ENCODE data around the gene ALKBH3.

ALKBH3 gene

DNA sequence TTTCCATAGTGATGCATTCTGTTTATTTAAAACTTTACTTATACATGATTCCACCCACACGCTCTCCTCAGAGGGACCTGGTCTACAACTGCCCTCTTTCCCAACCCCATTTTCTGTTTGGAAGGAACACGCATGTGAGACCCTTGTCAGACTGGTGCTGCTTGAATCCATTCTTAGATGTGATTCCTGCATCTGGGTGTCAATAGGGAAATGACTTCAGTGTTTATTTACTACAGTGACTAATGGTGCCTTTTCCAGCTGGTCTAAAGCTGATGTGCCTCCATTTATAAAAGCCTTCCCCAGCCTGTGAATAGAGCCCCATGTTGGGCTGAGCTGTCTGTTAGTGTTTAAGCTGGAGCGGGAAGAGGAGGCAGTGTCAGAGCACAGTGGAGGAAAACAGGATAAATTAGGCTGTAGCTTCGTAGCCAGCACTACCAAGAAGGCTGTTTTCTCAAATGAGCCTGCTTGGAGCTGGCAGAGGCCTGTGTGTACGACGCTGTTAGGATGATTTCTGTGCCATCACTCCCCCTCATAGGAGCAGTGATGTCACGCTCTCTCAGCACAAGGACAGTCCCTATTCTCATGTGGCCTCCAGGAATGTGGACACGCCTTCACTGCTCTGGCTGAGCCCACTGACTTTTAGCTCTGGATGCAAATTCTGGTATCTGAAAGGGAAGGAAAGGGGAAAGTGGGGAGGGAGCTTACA lies 42.9 kb downstream of the ALKBH3 start:
- no peak for DNase-seq

DNA sequence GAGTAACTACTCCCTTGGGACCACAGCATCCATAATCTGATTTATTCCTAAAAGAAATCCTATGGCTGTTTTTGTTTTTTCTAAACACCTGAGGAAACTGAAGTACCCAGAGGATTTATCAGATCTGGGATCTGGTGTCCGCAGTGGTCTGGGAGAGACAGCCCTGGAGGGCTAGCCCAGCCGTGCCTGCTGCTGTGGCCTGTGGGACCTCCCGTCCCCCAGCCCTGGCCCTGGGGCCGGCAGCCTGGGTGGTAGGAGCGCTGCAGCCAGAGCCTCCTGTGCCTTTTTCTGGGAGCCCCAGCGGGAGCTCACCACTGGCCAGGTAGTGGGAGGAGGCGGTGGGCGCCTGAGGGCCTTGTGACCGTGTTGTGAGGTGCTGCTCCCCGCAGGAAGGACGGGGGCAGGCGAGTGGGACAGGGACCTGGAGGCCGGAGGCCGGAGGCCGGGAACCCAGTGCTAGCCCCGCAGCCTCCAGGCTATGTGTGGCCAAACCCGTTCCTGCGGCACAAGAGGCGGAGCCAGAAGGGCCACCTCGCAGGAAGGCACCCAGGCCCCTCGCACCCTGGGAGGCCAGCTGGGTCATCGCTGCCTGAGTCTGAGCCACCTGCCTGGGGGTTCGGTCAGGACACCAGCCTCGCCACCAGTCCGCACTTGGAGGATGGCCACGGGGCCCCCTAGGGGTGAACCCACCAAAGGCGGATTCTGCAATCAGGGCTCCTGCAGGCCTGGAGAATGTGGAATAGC lies 43.7 kb downstream of the ALKBH3 start:
- DNase-seq = no peak

DNA sequence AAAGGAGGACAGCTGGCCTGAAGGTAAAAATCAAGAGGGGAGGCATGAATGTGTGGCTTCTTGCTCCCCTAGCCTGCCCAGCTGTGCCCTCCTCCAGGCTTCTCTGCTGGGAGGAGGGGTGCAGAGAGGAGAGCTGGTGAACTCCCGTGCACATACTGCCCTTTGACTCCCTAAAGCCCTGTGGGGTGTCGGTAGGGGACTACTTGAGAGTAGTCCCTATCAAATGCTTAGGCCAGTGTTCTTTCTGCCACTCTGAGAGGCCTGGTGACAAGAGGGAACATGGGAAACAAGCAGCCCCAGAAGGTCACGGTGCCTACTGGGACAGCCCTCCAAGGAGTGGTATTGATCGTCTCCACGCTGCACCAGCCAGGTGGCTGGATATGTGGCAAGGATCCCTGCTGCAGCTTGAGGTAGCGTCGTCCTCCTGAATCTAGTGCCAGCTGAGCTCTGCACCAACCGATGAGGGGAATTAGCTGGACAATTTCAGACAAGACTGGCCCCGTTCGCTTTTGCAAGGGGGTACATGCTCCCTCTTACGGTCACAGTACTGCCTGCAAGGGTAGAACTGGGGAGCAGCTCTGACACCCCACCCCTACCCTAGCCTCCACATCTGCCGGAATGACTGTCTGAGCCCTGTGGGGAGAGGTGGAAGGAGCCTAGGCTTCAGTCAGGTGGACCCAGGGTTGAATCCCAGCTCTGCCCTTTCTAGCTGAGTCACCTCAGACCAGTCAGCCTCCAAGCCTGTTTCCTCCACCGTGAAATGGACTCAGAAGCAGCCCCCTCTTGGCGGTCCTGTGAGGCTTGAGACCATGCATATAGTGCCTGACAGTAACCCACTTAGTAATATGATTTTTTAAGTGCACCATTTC lies 44.7 kb downstream of the ALKBH3 start:
- no peak for DNase-seq

DNA sequence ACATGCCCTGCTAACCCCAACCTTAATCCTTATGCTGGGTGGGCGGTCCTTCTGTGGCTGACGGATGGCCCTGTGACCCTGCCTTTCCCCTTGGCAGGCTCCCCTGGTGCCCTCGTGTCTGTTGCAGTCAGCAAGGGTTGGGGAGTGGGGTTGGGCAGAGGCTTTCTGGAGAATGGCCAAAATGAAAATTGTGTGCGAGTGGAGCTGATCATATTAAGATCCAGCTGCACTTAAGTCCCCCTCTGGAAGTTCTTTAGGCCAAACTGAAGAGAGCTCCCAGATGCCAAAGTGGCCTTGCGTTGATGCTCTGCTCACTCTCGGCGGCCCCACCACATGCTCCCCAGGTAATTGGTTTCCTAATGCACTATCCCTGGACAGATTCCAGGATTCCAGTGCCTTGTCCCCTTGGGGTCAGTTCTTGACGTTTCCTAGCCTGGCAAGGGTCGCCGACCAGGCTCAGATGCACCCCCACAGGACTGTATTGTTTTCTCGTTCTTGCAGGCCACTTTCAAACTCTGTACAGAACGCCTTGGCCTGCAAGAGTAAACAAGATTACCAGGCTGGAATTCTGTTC lies 45.4 kb downstream of the ALKBH3 start:
- DNase-seq = no peak

DNA sequence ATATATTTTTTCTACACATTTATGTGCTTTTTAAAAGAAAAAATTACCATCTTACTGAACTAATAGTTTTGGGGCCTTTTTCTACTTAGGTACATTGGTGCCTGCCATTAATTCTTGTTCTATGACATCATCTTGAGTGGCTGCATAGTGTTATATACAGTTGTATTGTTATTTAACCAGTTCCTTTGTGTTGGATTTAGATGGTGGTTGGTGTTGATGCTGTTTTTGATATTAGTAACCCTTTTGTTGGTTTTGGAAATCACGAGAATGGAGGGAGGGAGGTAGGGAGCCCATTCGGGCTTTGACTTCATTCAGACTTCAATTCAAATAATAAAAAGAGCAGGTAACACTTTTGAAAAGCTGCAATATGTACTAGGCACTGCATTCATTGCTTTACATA lies 46.4 kb downstream of the ALKBH3 start:
- DNase-seq = no peak

DNA sequence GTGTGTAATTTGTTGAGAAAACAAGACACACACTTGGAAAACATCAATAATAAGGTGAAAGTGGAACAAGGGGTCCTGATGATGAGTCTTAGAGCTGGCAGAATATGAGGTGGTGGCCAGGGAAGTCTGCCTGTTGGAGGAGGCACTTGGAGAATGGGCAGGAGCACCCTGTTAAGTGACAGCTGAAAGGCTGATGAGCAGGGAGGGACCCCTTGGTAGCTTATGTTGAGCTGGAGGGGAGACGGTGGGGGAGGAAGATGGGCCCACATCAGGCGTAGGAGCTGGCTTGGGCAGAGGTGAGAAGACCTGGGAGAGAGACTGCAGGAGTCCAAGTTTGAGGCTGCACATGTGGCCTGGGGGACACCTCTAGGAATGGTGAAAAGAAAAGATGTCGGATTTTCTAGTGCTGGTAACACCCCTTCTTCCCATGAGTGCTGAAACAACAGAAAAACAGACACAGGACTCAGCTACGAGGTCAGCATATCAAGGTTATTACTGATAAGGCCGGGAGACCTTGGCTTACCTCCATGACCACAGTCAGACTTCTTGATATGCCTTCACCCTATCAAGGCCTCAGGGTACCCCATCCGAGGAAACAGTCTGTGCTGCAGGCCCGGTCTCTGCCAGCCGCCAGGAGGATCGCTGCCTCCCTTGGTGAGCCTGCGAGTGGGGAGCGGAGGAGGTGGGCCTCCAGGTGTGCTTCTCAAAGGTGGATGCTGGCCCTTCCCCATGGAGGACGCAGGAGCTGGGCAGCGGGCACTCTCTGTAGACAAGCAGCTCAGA lies 47.5 kb downstream of the ALKBH3 start:
- peak; percentile 37 for DNase-seq

DNA sequence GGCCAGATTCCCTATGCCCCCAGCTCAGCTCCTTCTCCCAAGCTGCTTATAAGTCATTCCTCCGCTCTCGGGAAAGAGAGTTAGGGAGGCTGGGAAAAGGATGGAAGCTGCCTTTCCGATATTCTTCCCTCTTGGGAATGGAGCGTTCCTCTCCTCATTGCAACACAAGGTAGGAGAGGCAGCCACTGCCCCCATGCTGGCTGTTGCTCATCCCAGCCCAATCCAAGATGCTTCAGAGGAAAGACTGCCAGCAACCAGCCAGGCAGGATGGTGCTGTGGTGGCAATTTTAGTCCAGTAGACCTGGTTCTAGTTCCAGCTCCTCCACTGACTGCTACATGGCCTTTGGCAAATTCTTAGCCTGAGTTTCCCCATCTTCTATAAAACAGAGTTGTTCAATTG lies 48.1 kb downstream of the ALKBH3 start:
- no peak for DNase-seq

DNA sequence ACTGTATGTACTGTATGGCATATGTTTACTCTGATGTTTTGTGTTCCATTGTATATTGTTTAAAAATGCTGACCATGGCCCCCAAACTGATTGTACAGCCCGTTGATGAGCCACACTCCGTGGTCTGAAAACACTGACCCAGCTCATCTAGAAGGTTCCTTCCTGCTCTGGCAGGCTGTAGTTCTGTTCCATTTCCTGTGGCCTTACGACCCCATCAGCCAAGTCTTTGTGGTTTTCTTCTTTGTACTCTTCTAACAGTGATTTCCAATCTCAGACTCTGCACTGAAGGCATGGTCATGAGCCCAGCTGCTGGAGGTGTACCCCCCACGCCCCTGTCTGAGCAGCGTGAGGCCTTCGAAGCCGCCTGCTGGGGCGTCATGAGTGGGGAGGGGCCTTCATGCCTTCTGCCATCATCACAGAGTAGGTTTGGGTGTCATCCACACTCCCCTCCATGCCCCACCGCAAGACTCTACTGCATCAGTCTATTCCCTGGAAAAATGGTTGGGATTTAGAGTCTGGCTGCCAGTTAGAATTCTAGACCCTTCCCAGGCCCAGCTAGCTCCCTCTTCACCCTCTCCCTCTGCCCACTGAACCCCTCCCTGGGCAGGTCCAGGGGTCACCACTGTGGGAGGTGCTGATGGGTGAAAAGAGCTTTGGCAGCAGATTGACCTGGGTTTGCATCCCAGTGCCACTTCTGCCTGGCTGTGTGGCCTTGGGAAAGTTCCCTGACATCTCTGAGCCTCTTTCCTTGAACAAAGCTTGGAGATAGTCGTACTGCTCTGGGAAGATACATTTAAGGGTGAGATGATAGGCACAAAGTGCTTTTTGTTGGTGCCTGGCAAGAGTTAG lies 50.5 kb downstream of the ALKBH3 start:
- no peak for DNase-seq

DNA sequence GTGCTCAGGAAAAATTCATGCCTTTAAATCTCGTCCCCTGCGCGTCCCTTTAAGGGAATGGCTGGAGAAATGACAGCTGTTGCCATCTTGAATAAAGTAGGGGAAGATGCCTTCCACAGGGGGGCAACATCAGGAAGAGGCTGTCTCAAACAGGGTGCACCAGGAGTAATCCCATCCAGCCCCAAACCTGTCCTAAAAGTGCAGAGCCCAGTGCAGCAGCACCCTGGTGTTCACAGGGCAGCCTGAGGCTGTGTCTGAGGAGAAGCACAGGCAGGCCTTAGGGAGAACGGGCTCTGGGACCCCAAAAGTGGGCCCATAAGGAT lies 51.0 kb downstream of the ALKBH3 start:
- DNase-seq = no peak

DNA sequence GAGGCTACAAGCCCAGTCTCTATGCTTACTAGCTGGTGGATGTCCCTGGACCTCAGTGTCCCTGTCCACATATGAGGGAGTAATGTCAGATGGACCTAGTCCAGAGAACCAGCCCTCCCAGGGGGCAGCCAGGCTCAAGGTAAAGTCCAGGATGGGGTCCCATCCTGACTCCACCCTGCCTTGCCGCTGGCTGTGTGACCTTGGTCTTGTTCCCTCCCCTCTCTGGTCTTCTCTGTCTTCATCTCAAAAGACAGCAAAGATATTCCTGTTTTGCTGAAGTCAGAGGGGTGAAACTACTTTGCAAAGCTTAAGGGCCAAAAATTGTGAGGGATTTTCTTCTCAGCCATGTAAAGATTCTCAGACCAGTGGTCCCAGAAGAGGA lies 52.6 kb downstream of the ALKBH3 start:
- DNase-seq = no peak

DNA sequence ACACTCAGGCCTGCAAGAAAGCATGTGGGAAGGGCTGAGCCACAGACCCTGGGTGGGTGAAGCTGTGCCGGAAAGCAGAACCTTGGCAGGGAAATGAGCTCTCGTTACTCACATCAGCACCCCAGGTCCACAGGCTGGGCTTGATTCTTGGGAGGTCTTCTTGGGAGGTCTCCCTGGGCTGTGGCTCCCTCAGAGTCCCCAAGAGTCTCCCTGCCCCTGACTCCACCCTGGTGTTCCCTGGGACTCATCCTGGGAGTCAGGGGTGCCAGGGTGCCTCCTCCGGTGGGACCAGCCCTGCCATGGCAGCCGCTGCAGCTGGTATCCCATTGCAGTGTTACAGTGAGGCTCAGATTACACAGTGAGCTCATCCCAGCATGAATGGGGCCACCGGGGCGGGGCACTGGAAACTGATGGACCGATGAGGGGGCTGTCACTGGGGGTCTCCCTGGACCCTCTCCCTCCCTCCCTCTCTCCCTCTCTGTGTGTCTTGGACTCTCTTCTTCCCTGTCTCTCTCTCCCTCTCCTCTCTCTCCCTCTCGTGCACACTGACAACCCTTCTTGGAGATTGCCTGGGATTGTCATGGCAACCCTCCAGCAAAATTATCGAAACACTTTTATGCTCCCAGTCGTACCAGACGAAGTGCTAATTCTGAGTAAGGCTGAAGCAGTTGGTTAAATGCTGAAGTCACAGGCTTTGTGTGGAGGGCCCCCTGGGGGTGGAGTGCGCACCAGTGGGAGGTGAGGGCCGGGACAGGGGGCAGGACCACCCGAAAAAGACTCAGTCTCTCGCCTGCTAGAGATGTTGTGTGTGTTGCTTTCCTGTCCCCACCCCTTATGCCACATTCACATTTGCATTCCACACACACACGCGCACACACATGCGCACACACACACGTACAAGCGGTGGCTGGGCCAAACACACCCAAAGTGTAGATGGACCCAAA lies 53.2 kb downstream of the ALKBH3 start:
- no peak for DNase-seq

DNA sequence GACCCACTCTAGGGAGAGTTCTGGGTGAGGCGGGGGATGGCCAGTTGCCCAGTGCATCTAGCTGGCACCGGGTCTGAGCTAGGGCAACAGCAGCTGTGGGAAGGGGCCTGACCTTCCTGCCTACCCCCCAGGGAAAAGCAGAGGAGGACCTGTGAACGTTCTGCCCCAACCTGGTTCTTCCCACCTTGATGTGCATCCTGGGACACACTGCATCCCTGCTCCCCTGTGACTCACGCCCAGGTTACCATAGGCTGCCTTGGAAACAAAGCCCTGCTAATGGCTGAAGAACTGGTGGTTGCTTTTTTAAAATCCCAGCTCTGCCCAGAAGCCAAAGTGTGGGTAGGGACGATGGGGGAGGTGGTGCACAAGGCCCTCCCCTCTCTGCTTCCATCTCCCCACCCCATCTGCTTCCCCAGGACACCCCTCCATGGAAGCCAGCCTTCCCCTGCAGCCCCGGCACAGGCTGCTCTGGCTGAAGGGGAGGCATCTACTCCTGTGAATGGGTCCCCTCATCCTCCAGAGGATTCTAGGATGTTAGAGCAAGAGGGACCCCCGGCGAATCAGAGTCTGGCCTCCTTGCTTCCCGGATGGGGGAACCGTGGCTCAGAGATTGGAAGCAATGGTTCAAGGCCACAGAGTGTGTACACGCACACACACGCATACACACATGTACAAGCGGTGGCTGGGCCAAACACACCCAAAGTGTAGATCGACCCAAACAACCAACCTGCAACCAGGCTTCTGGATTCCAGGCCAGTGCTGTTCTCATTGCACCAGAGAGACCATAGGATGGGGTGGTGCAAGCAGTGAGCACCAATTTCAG lies 54.2 kb downstream of the ALKBH3 start:
- DNase-seq = no peak

DNA sequence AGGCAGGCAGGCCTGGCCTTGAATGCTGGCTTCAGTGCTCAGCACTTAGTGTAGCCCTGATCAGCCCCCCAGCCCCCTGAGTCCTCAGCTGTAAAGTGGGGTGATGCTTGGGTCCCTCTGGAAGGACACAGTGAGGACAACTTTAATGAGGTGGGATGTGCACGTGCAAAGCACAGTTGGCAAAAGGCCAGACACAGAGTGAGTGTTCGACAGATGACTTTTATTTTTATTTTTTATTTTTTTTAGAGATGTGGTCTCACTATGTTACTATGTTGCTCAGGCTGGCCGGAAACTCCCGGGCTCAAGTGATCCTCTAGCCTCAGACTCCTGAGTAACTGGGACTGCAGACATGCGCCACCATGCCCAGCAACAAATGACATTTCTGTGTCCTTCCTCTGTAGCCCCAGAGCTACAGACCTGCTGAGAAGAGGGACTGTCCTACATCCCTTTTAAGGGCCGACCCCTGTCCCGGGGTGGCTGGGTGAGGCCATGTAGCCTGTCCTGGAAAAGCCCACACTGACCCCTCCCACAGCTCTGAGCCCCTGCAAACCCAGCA lies 54.9 kb downstream of the ALKBH3 start:
- no peak for DNase-seq

DNA sequence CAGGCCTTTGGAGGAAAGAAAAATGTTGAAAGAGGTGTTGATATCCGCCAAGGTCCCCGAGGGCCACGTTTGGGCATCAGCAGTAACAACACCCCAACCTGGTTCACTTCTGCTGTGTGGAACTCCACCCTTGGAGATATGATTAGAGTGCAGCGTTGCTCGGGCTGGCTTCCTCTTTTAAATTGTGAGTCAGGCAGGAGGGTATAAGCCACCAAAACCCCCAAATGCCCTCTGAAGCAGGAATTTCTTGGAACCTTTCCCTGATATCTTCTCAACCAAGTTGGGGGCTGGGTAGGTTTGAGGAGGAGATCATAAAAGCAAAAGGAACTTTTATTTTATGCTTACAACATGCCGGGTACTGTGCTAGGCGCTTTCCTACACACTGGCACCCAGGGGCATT lies 55.4 kb downstream of the ALKBH3 start:
- DNase-seq = no peak

DNA sequence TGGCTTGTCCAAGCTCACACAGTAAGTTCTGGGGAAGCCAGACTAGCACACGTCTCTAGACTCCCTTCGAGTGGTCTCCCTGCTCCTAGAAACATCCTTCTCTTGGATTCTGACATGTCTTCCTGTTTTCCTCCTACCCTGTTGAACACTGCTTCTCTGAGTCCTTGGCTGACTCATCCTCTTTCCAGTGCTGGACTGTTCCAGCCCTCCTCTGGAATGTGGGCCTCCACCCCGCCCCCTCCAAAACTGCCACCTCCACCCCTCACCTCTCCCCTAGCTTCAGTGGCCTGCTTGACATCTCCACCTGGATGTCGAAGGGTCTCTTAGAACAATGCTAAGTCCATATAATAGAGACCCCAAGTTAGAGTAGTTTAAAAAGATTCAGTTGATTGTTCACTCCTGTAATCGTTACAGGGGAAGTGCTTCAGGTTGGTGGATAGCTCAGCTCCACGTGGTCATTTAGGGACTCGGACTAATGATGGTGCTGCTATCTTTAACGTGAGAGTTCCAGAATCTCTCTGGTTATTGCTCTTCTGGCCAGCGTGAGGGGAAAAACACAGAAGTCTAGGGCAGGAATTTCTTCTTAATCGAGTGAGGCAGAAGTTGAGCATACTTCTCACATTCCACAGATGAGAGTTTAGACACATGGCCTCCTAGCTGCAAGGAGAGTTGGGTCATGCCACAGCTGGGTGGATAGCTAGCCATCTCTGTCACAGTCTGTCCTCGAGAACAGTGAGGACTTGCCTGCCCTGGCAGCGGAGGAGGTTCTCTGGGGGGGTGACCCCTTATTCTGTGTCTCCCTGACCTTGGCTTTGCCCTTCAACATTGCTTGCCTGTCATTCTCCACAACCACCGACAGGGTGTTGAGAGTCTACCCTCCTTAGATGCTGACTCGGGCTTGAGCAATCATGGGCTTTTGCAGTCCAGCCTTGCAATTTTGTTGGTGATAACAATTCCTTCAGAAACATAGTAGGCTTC lies 57.1 kb downstream of the ALKBH3 start:
- DNase-seq = no peak

DNA sequence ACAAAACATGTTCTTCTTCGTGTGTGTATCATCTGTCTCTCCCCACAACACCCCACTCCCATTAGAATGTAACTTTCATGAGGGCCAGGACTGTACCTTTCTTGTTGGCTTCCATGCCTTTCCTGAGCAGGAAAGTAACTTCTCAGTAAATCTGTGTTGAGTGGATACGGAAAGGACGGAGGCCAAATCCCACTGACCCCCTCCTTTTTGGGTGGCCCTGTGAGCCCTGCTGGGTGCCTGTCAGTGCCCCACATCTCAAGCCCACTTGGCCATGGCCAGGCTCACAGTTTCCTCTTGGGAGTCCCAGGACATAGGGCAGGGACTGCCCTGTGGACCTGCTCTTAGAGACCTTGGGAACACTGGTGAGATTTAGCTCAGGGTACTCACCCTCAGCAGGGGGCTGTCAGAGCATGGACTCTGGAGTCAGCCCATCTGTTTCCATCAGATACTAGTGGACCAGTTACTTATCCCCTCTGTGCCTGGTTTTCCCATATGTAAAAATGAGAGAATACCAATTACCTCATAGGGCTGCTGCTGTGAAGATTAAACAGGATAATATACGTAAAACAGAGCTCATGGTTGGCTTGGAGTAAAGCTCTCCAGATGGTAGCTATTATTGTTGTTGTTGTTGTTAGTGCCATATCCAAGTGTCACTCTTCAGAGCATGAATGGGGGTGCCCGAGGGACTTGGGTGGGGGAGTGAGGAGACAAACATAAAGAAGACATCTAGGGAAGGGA lies 60.8 kb downstream of the ALKBH3 start:
- DNase-seq = no peak

DNA sequence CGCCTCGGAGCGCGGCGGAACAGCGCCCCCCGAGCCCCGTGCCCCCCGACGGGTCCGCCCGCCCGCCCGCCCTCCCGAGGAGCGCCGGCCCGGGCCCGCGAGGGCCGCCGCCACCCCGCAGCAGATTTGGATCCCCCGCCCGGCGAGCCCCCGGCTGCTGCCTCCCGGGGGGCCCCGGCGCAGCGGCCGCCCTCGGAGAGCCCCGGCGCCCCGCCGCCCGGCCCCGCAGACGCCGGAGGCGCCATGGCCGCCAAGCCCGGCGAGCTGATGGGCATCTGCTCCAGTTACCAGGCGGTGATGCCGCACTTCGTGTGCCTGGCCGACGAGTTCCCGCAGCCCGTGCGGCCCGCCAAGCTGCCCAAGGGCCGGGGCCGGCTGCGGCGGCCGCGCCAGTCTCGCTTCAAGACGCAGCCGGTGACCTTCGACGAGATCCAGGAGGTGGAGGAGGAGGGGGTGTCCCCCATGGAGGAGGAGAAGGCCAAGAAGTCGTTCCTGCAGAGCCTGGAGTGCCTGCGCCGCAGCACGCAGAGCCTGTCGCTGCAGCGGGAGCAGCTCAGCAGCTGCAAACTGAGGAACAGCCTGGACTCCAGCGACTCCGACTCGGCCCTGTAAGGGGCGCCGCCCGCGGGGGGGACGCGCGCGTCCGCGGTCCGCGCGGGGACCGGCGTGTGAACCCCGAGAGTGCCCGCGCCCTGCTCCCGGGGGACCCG lies 62.2 kb downstream of the ALKBH3 start:
- peak; percentile 12 for DNase-seq

Measured in hematopoietic multipotent progenitor cell treated with erythropoietin and hydrocortisone succinate and interleukin-3 and kit ligand, for 8 days (in vitro differentiated cells).